Measurements from ENCODE around the gene TMEM272. TPM values are rescaled to one million over a fixed set of nuclear protein-coding genes. Genes with fewer than 3 reads are reported as not detected.

Gene TMEM272
- total and polyA plus RNA-seq, 2 of the 4 experiments (the other 2 are of a cell fraction) = not detected

GRCh38 chr13:51865838-51866237 is 20.9 kb upstream of the TMEM272 start:
- WGBS, 2 experiments (ENCODE audit: extremely low coverage in 2 of 2, insufficient read length in 1 of 2) = 100% methylated on average over 1 of the region's 7 CpGs; no CpG with 5 or more reads in 1 of the 2 experiments
- Histone ChIP-seq H4K20me1 (ENCODE audit: insufficient read depth, low read length) (no peaks in the 10 kb centered on the region), H2BK120ac (ENCODE audit: low read depth, low read length) (no peak overlapping the region), H3K9me3 (ENCODE audit: control insufficient read depth, insufficient read depth, low read length) (no peaks in the 10 kb centered on the region), H3K27me3 (ENCODE audit: control insufficient read depth, insufficient read depth, low read length) (peaks cover 24% of the 10 kb centered on the region), H4K5ac (ENCODE audit: low read depth, low read length) (no peak overlapping the region), H3K18ac (ENCODE audit: low read depth, low read length) (no peak overlapping the region), H3K79me1 (ENCODE audit: low read depth in 1 of 2, low read length in 2 of 2) (no peaks in the 10 kb centered on the region), H3K4ac (ENCODE audit: low read depth, low read length) (no peak overlapping the region), H3K4me2 (ENCODE audit: low read depth, low read length) (no peak overlapping the region), H4K91ac (ENCODE audit: insufficient read depth, low read depth, low read length) (no peak overlapping the region), H2AK5ac (ENCODE audit: low read depth, low read length) (no peak overlapping the region), H3K14ac (replicated peaks; ENCODE audit: low read depth, low read length) (no peak overlapping the region), H3K27ac (ENCODE audit: insufficient read depth, low read length) (no peak overlapping the region), H2BK20ac (ENCODE audit: low read depth, low read length) (no peak overlapping the region), H2AK9ac (replicated peaks; ENCODE audit: low read depth, low read length, poor library complexity) (no peak overlapping the region), H3K4me1 (ENCODE audit: control insufficient read depth, insufficient read depth, low read length) (no peaks in the 10 kb centered on the region), H4K8ac (ENCODE audit: low read depth in 2 of 2, low read length in 2 of 2) (no peak overlapping the region), H2AFZ (replicated peaks; ENCODE audit: low read length, poor library complexity) (no peak overlapping the region), H3K36me3 (ENCODE audit: control insufficient read depth, insufficient read depth, low read length) (no peaks in the 10 kb centered on the region), H3K4me3 (ENCODE audit: insufficient read depth, low read depth, low read length) (no peak overlapping the region), H2BK15ac (ENCODE audit: low read depth, low read length) (no peak overlapping the region), H3K9me1 (ENCODE audit: insufficient read depth, low read length) (no peaks in the 10 kb centered on the region), H3K9ac (ENCODE audit: low read depth, low read length) (no peak overlapping the region), H3K23ac (ENCODE audit: low read depth, low read length) (no peak overlapping the region), H2BK5ac (ENCODE audit: low read depth, low read length, poor library complexity, severe bottlenecking) (no peak overlapping the region), H3K56ac (ENCODE audit: extremely low read depth, insufficient read depth, low read length) (no peak overlapping the region)
- DNase-seq (no peak), ATAC-seq (ENCODE audit: low read depth) (no peak)
- CTCF ChIA-PET = no interaction called here
- in situ Hi-C loops (cut with MboI; ENCODE audit: low sequenced_read_pairs) (no loop called here), intact Hi-C loops (cut with micrococcal nuclease) (no loop called here), dilution Hi-C loops (cut with HindIII; ENCODE audit: low sequenced_read_pairs, unreplicated experiment) (no loop called here)
- TF ChIP-seq USF2 (IDR thresholded peaks at IDR 0.05; ENCODE audit: low read depth, low read length) = no peak
- TF ChIP-seq RFX5 (IDR thresholded peaks at IDR 0.05; ENCODE audit: low read depth, low read length) = no peak
- TF ChIP-seq RAD21 (IDR thresholded peaks at IDR 0.05; ENCODE audit: low read length) = no peak
- TF ChIP-seq BHLHE40 (IDR thresholded peaks at IDR 0.05; ENCODE audit: low read depth, low read length) = no peak
- no peak for TF ChIP-seq POLR2A (IDR thresholded peaks at IDR 0.05; ENCODE audit: low read depth, low read length)
- TF ChIP-seq MAFK (IDR thresholded peaks at IDR 0.05; ENCODE audit: low read depth, low read length) = no peak
- TF ChIP-seq MAZ (IDR thresholded peaks at IDR 0.05; ENCODE audit: borderline replicate concordance, low read depth, low read length) = no peak
- TF ChIP-seq CHD1 (IDR thresholded peaks at IDR 0.05; ENCODE audit: low read depth, low read length) = no peak
- TF ChIP-seq FOS (IDR thresholded peaks at IDR 0.05; ENCODE audit: low read depth, low read length) = no peak
- no peak for TF ChIP-seq CTCF (conservative IDR thresholded peaks at IDR 0.05; ENCODE audit: low read depth, low read length)
- TF ChIP-seq RCOR1 (IDR thresholded peaks at IDR 0.05; ENCODE audit: insufficient replicate concordance, low read length) = no peak
- no peak for TF ChIP-seq SMC3 (IDR thresholded peaks at IDR 0.05; ENCODE audit: low read depth, low read length)
- no peak for TF ChIP-seq CEBPB (IDR thresholded peaks at IDR 0.05; ENCODE audit: low read depth, low read length)
- no peak for TF ChIP-seq NFE2L2 (IDR thresholded peaks at IDR 0.05; ENCODE audit: low read depth, low read length)
- BruUV-seq (replicated peaks) = no TSS peak
- POLR2A ChIA-PET (ENCODE audit: unreplicated experiment) = no interaction called here
